MM.1S (cell line): Measurements from ENCODE around the gene OR6B2.

Experiments
- DNase-seq: peaks from one replicate; pipeline ENCODE4 v3.0.0-alpha.2; 2015
- H2AFZ ChIP-seq: fragments of 300-600 bp; sonication (generic); 2 replicates; pipeline ENCODE4 v1.6.0; 2016; ENCODE audit warnings: antibody characterized with exemption, low read length
- H3F3A ChIP-seq: fragments of 300-600 bp; sonication (generic); 2 replicates; pipeline ENCODE4 v1.6.1; 2016; ENCODE audit warnings: mild to moderate bottlenecking, antibody characterized with exemption, low read length, moderate library complexity, mixed read lengths; ENCODE audit not compliant: insufficient read depth
- H3K27ac ChIP-seq: fragments of 300-600 bp; sonication (generic); 2 replicates; pipeline ENCODE4 v1.5.1; 2016; ENCODE audit warnings: mild to moderate bottlenecking, low read length
- H3K27me3 ChIP-seq: fragments of 300-600 bp; sonication (generic); replicated peaks from 2 replicates; pipeline ENCODE4 v1.6.0; 2016; ENCODE audit warnings: low read length; ENCODE audit not compliant: insufficient read depth
- H3K36me3 ChIP-seq: fragments of 300-600 bp; sonication (generic); replicated peaks from 2 replicates; pipeline ENCODE4 v1.6.1; 2016; ENCODE audit warnings: mild to moderate bottlenecking, low read length, mixed read lengths; ENCODE audit not compliant: insufficient read depth
- H3K4me1 ChIP-seq: fragments of 300-600 bp; sonication (generic); 2 replicates; pipeline ENCODE4 v1.6.1; 2016; ENCODE audit warnings: low read length, mixed read lengths
- H3K4me2 ChIP-seq: fragments of 300-600 bp; sonication (generic); 2 replicates; pipeline ENCODE4 v1.6.0; 2016; ENCODE audit warnings: low read depth, low read length
- H3K4me3 ChIP-seq: fragments of 300-600 bp; sonication (generic); 2 replicates; pipeline ENCODE4 v1.5.1; 2016; ENCODE audit warnings: low read length, mixed read lengths
- H3K79me2 ChIP-seq: fragments of 300-600 bp; sonication (generic); 2 replicates; pipeline ENCODE4 v1.6.1; 2016; ENCODE audit warnings: mixed run types, low read length, mixed read lengths
- H3K9ac ChIP-seq: fragments of 300-600 bp; sonication (generic); 2 replicates; pipeline ENCODE4 v1.6.1; 2016; ENCODE audit warnings: low read length, mixed read lengths
- H3K9me2 ChIP-seq: fragments of 300-600 bp; sonication (generic); replicated peaks from 2 replicates; pipeline ENCODE4 v1.6.1; 2016; ENCODE audit warnings: mild to moderate bottlenecking, low read length, mixed read lengths; ENCODE audit not compliant: insufficient read depth
- H3K9me3 ChIP-seq: fragments of 300-600 bp; sonication (generic); replicated peaks from 2 replicates; pipeline ENCODE4 v1.6.1; 2016; ENCODE audit warnings: mild to moderate bottlenecking, low read length, mixed read lengths; ENCODE audit not compliant: insufficient read depth
- H4K20me1 ChIP-seq: fragments of 300-600 bp; sonication (generic); 2 replicates; pipeline ENCODE4 v1.6.1; 2016; ENCODE audit warnings: mild to moderate bottlenecking, low read length, moderate library complexity, mixed read lengths; ENCODE audit not compliant: insufficient read depth
- CTCF ChIP-seq: fragments of 300-600 bp; sonication (generic); IDR thresholded peaks from 2 replicates; pipeline ENCODE4 v1.5.1; 2016; ENCODE audit warnings: antibody characterized with exemption, low read length, mixed read lengths
- EZH2 ChIP-seq: fragments of 300-600 bp; sonication (generic); optimal IDR thresholded peaks from 2 replicates; pipeline ENCODE3; 2017; ENCODE audit warnings: low read depth, mild to moderate bottlenecking, antibody characterized with exemption, low read length, mixed read lengths
- EZH2phosphoT487 ChIP-seq: fragments of 300-600 bp; sonication (generic); IDR thresholded peaks from 2 replicates; pipeline ENCODE4 v1.6.1; 2018; ENCODE audit warnings: antibody characterized with exemption, low read length

Gene OR6B2

GRCh38 chr2:240032406-240033329 is 2.4 kb upstream of the OR6B2 start:
- DNase-seq = no peak
- no peak overlapping the region; the same call in 1 of the 2 replicates for H3K4me2 ChIP-seq
- H3K36me3 ChIP-seq = no peaks in the 10 kb centered on the region
- no peak for TF ChIP-seq CTCF
- TF ChIP-seq EZH2 = no peak
- no peak for TF ChIP-seq EZH2phosphoT487
- no peaks in the 10 kb centered on the region for H3F3A ChIP-seq
- H3K79me2 ChIP-seq = no peaks in the 10 kb centered on the region
- peaks cover 67% of the 10 kb centered on the region for H3K27me3 ChIP-seq
- no peaks in the 10 kb centered on the region for H3K9me2 ChIP-seq
- no peak overlapping the region for H3K9ac ChIP-seq
- H3K9me3 ChIP-seq = no peaks in the 10 kb centered on the region
- H3K27ac ChIP-seq = no peak overlapping the region
- no peak overlapping the region for H2AFZ ChIP-seq
- H4K20me1 ChIP-seq = no peaks in the 10 kb centered on the region
- no peaks in the 10 kb centered on the region for H3K4me1 ChIP-seq
- no peak overlapping the region for H3K4me3 ChIP-seq

- no peaks in the 10 kb centered on the region for H3K9me3 ChIP-seq
- TF ChIP-seq EZH2phosphoT487 (no peak), CTCF (no peak)
- no peaks in the 10 kb centered on the region for H3K9me2 ChIP-seq
- H3K36me3 ChIP-seq = 0 out of 2 replicates have a peak, but pooled peaks cover 3% of the 10 kb centered on the region
- DNase-seq = peak; percentile 11
- no peak overlapping the region for H2AFZ ChIP-seq
- peak overlapping the region; percentile 96 for H3K4me3 ChIP-seq
- H3K79me2 ChIP-seq = peaks cover 51% of the 10 kb centered on the region
- H3K27me3 ChIP-seq = peaks cover 17% of the 10 kb centered on the region
- peaks cover 6% of the 10 kb centered on the region; the same call in 1 of the 2 replicates for H3K4me1 ChIP-seq
- peak overlapping the region; percentile 94 for H3K9ac ChIP-seq
- H3K4me2 ChIP-seq = peak overlapping the region; percentile 56
- H3F3A ChIP-seq = no peaks in the 10 kb centered on the region
- H3K27ac ChIP-seq = peak overlapping the region; percentile 16; the same call in 1 of the 2 replicates
- no peaks in the 10 kb centered on the region for H4K20me1 ChIP-seq
These were observed 5.5 kb downstream of the OR6B2 start for GRCh38 chr2:240024766-240025165.

DNA sequence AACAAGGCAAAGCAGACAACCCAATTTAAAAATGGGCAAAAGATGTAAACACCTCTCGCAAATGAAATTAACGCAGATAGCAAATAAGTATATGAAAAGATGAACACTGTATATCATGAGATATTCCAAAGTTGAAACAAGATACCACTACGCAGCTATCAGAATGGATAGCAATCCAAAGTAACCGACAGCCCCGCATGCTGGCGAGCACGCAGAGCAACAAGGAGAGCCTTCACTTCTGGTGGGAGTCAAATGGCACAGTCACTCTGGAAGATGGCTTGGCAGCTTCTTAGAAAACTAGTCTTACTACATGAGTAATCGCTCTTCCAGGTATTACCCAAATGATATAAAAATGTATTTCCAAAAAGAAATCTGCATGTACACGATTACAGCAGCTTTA is 6.4 kb downstream of the OR6B2 start:
- Histone ChIP-seq H3K9me2 (no peaks in the 10 kb centered on the region), H3F3A (no peaks in the 10 kb centered on the region), H3K27me3 (peaks cover 13% of the 10 kb centered on the region), H3K4me3 (peak overlapping the region; percentile 96), H3K27ac (no peak overlapping the region), H4K20me1 (no peaks in the 10 kb centered on the region), H3K36me3 (0 out of 2 replicates have a peak, but pooled peaks cover 4% of the 10 kb centered on the region), H3K4me1 (peaks cover 6% of the 10 kb centered on the region; the same call in 1 of the 2 replicates), H3K9ac (no peak overlapping the region), H3K79me2 (peaks cover 55% of the 10 kb centered on the region), H2AFZ (no peak overlapping the region), H3K4me2 (peak overlapping the region; percentile 56; the same call in 1 of the 2 replicates), H3K9me3 (no peaks in the 10 kb centered on the region)
- TF ChIP-seq EZH2 = no peak
- TF ChIP-seq EZH2phosphoT487 = no peak
- TF ChIP-seq CTCF = no peak
- DNase-seq = no peak
